CD4-positive, alpha-beta memory T cell (primary cell): ENCODE data around the gene MYH13. TPM values are rescaled to one million over a fixed set of nuclear protein-coding genes. Genes with fewer than 3 reads are reported as not detected.

Experiments
- CTCF ChIA-PET: fragments of 350-600 bp; sonication (Branson Sonifier 250); formaldehyde crosslinking; loops from one replicate; lab custom pipeline; 2021; ENCODE audit warnings: inconsistent platforms; ENCODE audit not compliant: partially characterized antibody; lab: Charles Lee
- POLR2A ChIA-PET: fragments of 350-600 bp; sonication (Branson Sonifier 250); formaldehyde crosslinking; loops from one replicate; lab custom pipeline; 2021; ENCODE audit not compliant: partially characterized antibody; lab: Charles Lee
- DNase-seq, 5 donors: peaks; one replicate each; pipeline versions ENCODE4 v3.0.0 to v3.0.0-alpha.2; 2020 to 2022; ENCODE audit warnings: mixed read lengths in 1 of 5
- H3K27ac ChIP-seq: one replicate; pipeline ENCODE4 v1.7.0; 2013; ENCODE audit warnings: low read depth, low read length
- H3K27me3 ChIP-seq: 2 replicates; pipeline ENCODE4 v1.7.0; 2013; ENCODE audit warnings: mild to moderate bottlenecking, low read length, moderate library complexity; ENCODE audit not compliant: insufficient read depth
- H3K36me3 ChIP-seq: 2 replicates; pipeline ENCODE4 v1.7.0; 2013; ENCODE audit warnings: mild to moderate bottlenecking, low read length, moderate library complexity; ENCODE audit not compliant: insufficient read depth
- H3K4me1 ChIP-seq: 2 replicates; pipeline ENCODE4 v1.7.0; 2013; ENCODE audit warnings: mild to moderate bottlenecking, low read length, moderate library complexity; ENCODE audit not compliant: insufficient read depth
- H3K4me3 ChIP-seq, 2 donors: one replicate each; pipeline ENCODE4 v1.7.0; 2013; ENCODE audit warnings: low read length in 2 of 2, mild to moderate bottlenecking in 1 of 2
- H3K9me3 ChIP-seq, 2 donors: one replicate each; pipeline ENCODE4 v1.7.0; 2013; ENCODE audit warnings: low read length in 2 of 2, control low read depth in 1 of 2; ENCODE audit not compliant: control insufficient read depth in 1 of 2
- H3K27ac Mint-ChIP-seq, 7 donors: one replicate each; pipeline ENCODE4 v1.8.0; 2020 to 2021; ENCODE audit warnings: mixed read lengths in 7 of 7, mild to moderate bottlenecking in 6 of 7, inconsistent platforms in 3 of 7, moderate library complexity in 3 of 7
- H3K27me3 Mint-ChIP-seq, 2 donors: one replicate each; pipeline ENCODE4 v1.8.0; 2020 to 2021; ENCODE audit warnings: mixed read lengths in 2 of 2
- H3K36me3 Mint-ChIP-seq, 2 donors: one replicate each; pipeline ENCODE4 v1.8.0; 2020 to 2021; ENCODE audit warnings: mixed read lengths in 2 of 2, inconsistent platforms in 1 of 2, mild to moderate bottlenecking in 1 of 2
- H3K4me1 Mint-ChIP-seq, 4 donors: one replicate each; pipeline ENCODE4 v1.8.0; 2020 to 2021; ENCODE audit warnings: mixed read lengths in 4 of 4, mild to moderate bottlenecking in 1 of 4
- H3K4me3 Mint-ChIP-seq, 8 donors: one replicate each; pipeline ENCODE4 v1.8.0; 2020 to 2021; ENCODE audit warnings: mixed read lengths in 8 of 8, mild to moderate bottlenecking in 7 of 8, moderate library complexity in 6 of 8, inconsistent platforms in 3 of 8
- H3K9me3 Mint-ChIP-seq, 8 donors: one replicate each; pipeline ENCODE4 v1.8.0; 2020 to 2021; ENCODE audit warnings: mixed read lengths in 8 of 8, mild to moderate bottlenecking in 5 of 8, inconsistent platforms in 3 of 8, moderate library complexity in 1 of 8
- intact Hi-C: fragments of 100-400 bp; cut with micrococcal nuclease; formaldehyde crosslinking; loops from one replicate; pipeline ENCODE4 v1.15.1; 2023
- polyA plus RNA-seq, 2 donors: library from polyadenylated mRNA; unstranded; fragments of 300-500 nt; fragmentation: Illumina TruSeq; gene quantifications; one replicate each; pipeline ENCODE4 v1.2.3, GENCODE V29; 2021
- total RNA-seq, 2 experiments: library from RNA; stranded (reverse); gene quantifications; one replicate each; pipeline ENCODE4 v1.2.3, GENCODE V29; 2021

The MYH13 gene
- total and polyA plus RNA-seq, 4 experiments from 2014 or later: not detected

DNA sequence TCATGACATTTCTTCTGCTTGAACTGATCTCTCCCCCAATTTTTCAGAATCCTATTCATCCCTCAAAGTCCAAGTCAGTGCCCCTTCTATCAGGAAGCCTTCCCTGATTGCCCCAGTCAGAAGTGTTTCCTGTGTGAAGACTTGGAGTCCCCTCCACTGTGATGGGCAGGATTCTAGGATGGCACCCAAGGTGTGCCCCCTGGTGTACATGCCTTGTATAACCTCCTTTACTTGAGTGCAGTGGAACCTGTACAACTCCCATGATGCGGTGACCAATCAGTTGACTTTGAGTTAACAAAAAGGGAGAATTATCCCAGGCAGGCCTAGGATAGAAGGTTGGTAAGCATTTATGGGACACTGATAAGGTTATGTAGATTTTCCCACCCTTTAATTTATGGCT lies 23.4 kb downstream of the MYH13 start:
- Histone ChIP-seq H3K9me3 (no peaks in the 10 kb centered on the region), H3K4me1 (no peaks in the 10 kb centered on the region), H3K27ac (no peak overlapping the region), H3K27me3 (no peaks in the 10 kb centered on the region), H3K36me3 (no peaks in the 10 kb centered on the region), H3K4me3 (no peak overlapping the region)
- DNase-seq: no peak
- ChIA-PET POLR2A (no interaction called here), CTCF (no interaction called here)
- H3K4me1 Mint-ChIP-seq: no peaks in the 10 kb centered on the region
- no peaks in the 10 kb centered on the region for H3K36me3 Mint-ChIP-seq
- intact Hi-C loops: no loop called here
- no peak overlapping the region for H3K27ac Mint-ChIP-seq
- H3K9me3 Mint-ChIP-seq: peaks cover 0 to 2% (median 0%) of the 10 kb centered on the region in 8 donors
- H3K27me3 Mint-ChIP-seq: no peaks in the 10 kb centered on the region
- H3K4me3 Mint-ChIP-seq: no peak overlapping the region

DNA sequence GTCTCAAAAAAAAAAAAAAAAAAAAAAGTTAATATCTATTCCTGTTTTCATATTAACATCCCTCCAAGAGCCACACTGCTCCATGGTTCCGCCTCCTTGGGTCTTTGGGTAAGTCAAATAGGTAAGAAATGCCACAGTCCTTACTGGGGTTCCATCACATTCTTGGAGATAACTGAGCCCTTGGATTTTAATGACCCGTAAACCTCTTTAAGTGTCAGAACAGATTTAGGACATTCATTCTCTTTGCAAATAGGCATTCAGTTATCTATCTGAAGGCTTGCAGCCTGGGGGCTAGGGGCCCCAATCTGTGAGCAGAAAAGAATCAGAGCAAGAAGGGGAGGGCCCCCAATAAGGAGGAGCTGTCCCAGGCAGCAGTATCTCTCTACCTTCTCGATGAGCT lies 28.0 kb downstream of the MYH13 start:
- H3K4me3 Mint-ChIP-seq: no peak overlapping the region
- no peaks in the 10 kb centered on the region for H3K27me3 ChIP-seq
- H3K27ac Mint-ChIP-seq: no peak overlapping the region
- no peaks in the 10 kb centered on the region for H3K9me3 ChIP-seq
- CTCF ChIA-PET: no interaction called here
- no peaks in the 10 kb centered on the region for H3K36me3 Mint-ChIP-seq
- H3K4me3 ChIP-seq: no peak overlapping the region
- peaks cover 0 to 2% (median 0%) of the 10 kb centered on the region in 8 donors for H3K9me3 Mint-ChIP-seq
- H3K36me3 ChIP-seq: no peaks in the 10 kb centered on the region
- intact Hi-C loops: no loop called here
- no peaks in the 10 kb centered on the region for H3K4me1 Mint-ChIP-seq
- no peak overlapping the region for H3K27ac ChIP-seq
- POLR2A ChIA-PET: no interaction called here
- DNase-seq: no peak
- no peaks in the 10 kb centered on the region for H3K4me1 ChIP-seq
- H3K27me3 Mint-ChIP-seq: no peaks in the 10 kb centered on the region

DNA sequence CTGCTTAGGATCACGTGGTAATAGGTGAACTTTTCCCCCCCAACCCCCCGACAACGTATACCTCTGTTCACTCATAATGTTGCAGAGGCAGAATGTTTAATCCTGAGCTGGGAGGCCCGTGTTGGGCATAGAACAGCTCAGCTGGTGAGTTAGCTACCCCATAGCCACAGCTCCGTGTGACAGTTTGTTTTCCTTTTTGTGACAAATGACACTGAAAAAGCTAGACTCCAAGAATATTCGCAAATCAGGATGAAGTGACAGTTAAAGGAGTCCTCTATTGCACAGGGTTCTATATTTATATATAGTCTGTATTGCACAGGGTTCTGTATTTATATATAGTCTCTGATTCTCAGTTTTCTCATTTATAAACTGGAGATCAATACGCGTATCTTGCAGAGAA lies 33.8 kb downstream of the MYH13 start:
- Histone ChIP-seq H3K4me1 (no peaks in the 10 kb centered on the region), H3K36me3 (no peaks in the 10 kb centered on the region), H3K27ac (no peak overlapping the region), H3K4me3 (no peak overlapping the region), H3K9me3 (no peaks in the 10 kb centered on the region), H3K27me3 (no peaks in the 10 kb centered on the region)
- peaks cover 0 to 2% (median 0%) of the 10 kb centered on the region in 8 donors for H3K9me3 Mint-ChIP-seq
- H3K4me1 Mint-ChIP-seq: no peaks in the 10 kb centered on the region
- no peaks in the 10 kb centered on the region for H3K36me3 Mint-ChIP-seq
- intact Hi-C loops: no loop called here
- no peak overlapping the region for H3K4me3 Mint-ChIP-seq
- ChIA-PET POLR2A (no interaction called here), CTCF (interaction anchor here (0.9 kb wide), 2 partner anchors 9 to 11 kb away, joined by 3 read pairs; no protein-coding TSS in a partner anchor)
- DNase-seq: no peak
- H3K27me3 Mint-ChIP-seq: no peaks in the 10 kb centered on the region
- no peak overlapping the region for H3K27ac Mint-ChIP-seq

- H3K27me3 ChIP-seq: no peaks in the 10 kb centered on the region
- H3K36me3 ChIP-seq: no peaks in the 10 kb centered on the region
- no peaks in the 10 kb centered on the region for H3K9me3 ChIP-seq
- intact Hi-C loops: no loop called here
- no peak overlapping the region for H3K4me3 Mint-ChIP-seq
- POLR2A ChIA-PET: no interaction called here
- no peaks in the 10 kb centered on the region for H3K27me3 Mint-ChIP-seq
- no peak overlapping the region for H3K27ac Mint-ChIP-seq
- no peak for DNase-seq
- H3K4me1 Mint-ChIP-seq: no peaks in the 10 kb centered on the region
- H3K9me3 Mint-ChIP-seq: peaks cover 0 to 2% (median 0%) of the 10 kb centered on the region in 8 donors
- no peaks in the 10 kb centered on the region for H3K36me3 Mint-ChIP-seq
- no peak overlapping the region for H3K4me3 ChIP-seq
- H3K27ac ChIP-seq: no peak overlapping the region
- H3K4me1 ChIP-seq: no peaks in the 10 kb centered on the region
- CTCF ChIA-PET: no interaction called here
These were observed 34.8 kb downstream of the MYH13 start for GRCh38 chr17:10337976-10338375.

DNA sequence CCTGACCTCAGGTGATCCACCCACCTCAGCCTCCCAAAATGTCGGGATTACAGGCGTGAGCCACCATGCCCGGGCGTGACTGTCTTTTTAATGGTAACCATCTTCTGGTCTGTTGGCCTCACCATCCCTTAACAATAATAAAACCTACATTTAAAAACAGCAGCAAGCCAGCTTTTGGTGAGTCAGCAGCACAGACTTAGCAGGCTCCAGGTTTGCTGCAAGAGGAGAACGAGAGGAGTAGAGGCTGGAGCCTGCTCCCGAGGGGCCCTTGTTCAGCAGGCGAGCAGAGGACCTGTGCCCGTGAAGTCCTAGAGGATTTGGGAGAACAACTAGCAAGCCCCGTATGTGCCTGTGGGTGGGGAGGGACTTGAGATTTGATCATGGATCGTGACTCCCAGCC lies 35.7 kb downstream of the MYH13 start:
- H3K9me3 Mint-ChIP-seq: peaks cover 0 to 2% (median 0%) of the 10 kb centered on the region in 8 donors
- intact Hi-C loops: no loop called here
- no peaks in the 10 kb centered on the region for H3K4me1 ChIP-seq
- H3K27ac ChIP-seq: no peak overlapping the region
- H3K27me3 Mint-ChIP-seq: no peaks in the 10 kb centered on the region
- no peaks in the 10 kb centered on the region for H3K36me3 Mint-ChIP-seq
- H3K4me1 Mint-ChIP-seq: no peaks in the 10 kb centered on the region
- DNase-seq: no peak
- H3K4me3 Mint-ChIP-seq: no peak overlapping the region
- CTCF ChIA-PET: no interaction called here
- H3K9me3 ChIP-seq: no peaks in the 10 kb centered on the region
- POLR2A ChIA-PET: no interaction called here
- no peaks in the 10 kb centered on the region for H3K36me3 ChIP-seq
- H3K27me3 ChIP-seq: no peaks in the 10 kb centered on the region
- no peak overlapping the region for H3K4me3 ChIP-seq
- no peak overlapping the region for H3K27ac Mint-ChIP-seq

- no peak for DNase-seq
- Histone ChIP-seq H3K9me3 (no peaks in the 10 kb centered on the region), H3K4me1 (no peaks in the 10 kb centered on the region), H3K27ac (no peak overlapping the region), H3K36me3 (no peaks in the 10 kb centered on the region), H3K27me3 (no peaks in the 10 kb centered on the region), H3K4me3 (no peak overlapping the region)
- H3K4me3 Mint-ChIP-seq: no peak overlapping the region
- intact Hi-C loops: no loop called here
- no peaks in the 10 kb centered on the region for H3K4me1 Mint-ChIP-seq
- H3K27ac Mint-ChIP-seq: no peak overlapping the region
- H3K9me3 Mint-ChIP-seq: peaks cover 0 to 2% (median 0%) of the 10 kb centered on the region in 8 donors
- no peaks in the 10 kb centered on the region for H3K27me3 Mint-ChIP-seq
- POLR2A ChIA-PET: no interaction called here
- CTCF ChIA-PET: interaction anchor here (1.0 kb wide), 1 partner anchor 10 kb away, joined by 3 read pairs; no protein-coding TSS in a partner anchor
- no peaks in the 10 kb centered on the region for H3K36me3 Mint-ChIP-seq
These were observed 36.4 kb downstream of the MYH13 start for GRCh38 chr17:10336393-10336792.

- CTCF ChIA-PET: interaction anchor here (1.1 kb wide), 1 partner anchor 11 kb away, joined by 3 read pairs; no protein-coding TSS in a partner anchor
- POLR2A ChIA-PET: no interaction called here
- no peak overlapping the region for H3K27ac Mint-ChIP-seq
These were observed 40.3 kb downstream of the MYH13 start for GRCh38 chr17:10332515-10332914.

More at GRCh38 chr17:10332515-10332914, 40.3 kb downstream of the MYH13 start:
- H3K4me1 ChIP-seq: no peaks in the 10 kb centered on the region
- no peaks in the 10 kb centered on the region for H3K27me3 ChIP-seq
- no peaks in the 10 kb centered on the region for H3K36me3 Mint-ChIP-seq
- H3K9me3 ChIP-seq: no peaks in the 10 kb centered on the region
- peaks cover 0 to 6% (median 0%) of the 10 kb centered on the region in 4 donors for H3K4me1 Mint-ChIP-seq
- H3K36me3 ChIP-seq: no peaks in the 10 kb centered on the region
- peaks cover 0 to 3% (median 0%) of the 10 kb centered on the region in 8 donors for H3K9me3 Mint-ChIP-seq
- no peak overlapping the region for H3K4me3 Mint-ChIP-seq
- DNase-seq: no peak
- H3K4me3 ChIP-seq: no peak overlapping the region
- no peak overlapping the region for H3K27ac ChIP-seq
- intact Hi-C loops: no loop called here
- peaks cover 0 to under 1% of the 10 kb centered on the region in 2 donors for H3K27me3 Mint-ChIP-seq
